Endothelial cell of umbilical vein (primary cell): ENCODE measurements around the gene NHS. TPM values are rescaled to one million over a fixed set of nuclear protein-coding genes. Genes with fewer than 3 reads are reported as not detected.

ENCODE experiments used
- BruUV-seq: library from RNA; stranded (reverse); fragments of 400-500 nt; replicated peaks from 2 replicates; lab custom pipeline; 2021; lab: Mats Ljungman, UMichigan
- CTCF ChIA-PET: fragments of 300-600, 350-600 bp; sonication (Branson Sonifier 250); formaldehyde crosslinking; loops from one replicate; lab custom pipeline; 2021; ENCODE audit warnings: antibody characterized with exemption, inconsistent platforms; lab: Charles Lee
- POLR2A ChIA-PET: fragments of 300-600, 350-600 bp; sonication (Branson Sonifier 250); formaldehyde crosslinking; loops from one replicate; lab custom pipeline; 2021; ENCODE audit warnings: antibody characterized with exemption, inconsistent platforms; lab: Charles Lee
- DNase-seq: peaks from one replicate; pipeline ENCODE4 v3.0.0-alpha.2; 2011; ENCODE audit warnings: low read depth, low spot score
- FAIRE-seq: peaks from 2 replicates; lab custom pipeline; 2011; peaks lifted over from hg19 to GRCh38; lab: Jason Lieb, UNC
- H2AFZ ChIP-seq: 2 replicates; pipeline ENCODE4 v1.6.0; 2012; ENCODE audit warnings: low read depth, low read length, control low read depth, inconsistent platforms
- H3K27ac ChIP-seq: 2 replicates; pipeline ENCODE4 v1.5.1; 2011; ENCODE audit warnings: low read depth, mild to moderate bottlenecking, control low read depth, low read length, moderate library complexity; ENCODE audit not compliant: insufficient read depth
- H3K27me3 ChIP-seq, 2 experiments: 2 replicates each; pipeline versions ENCODE4 v1.6.0 to v1.6.1; 2011; ENCODE audit warnings: low read length in 2 of 2, mixed read lengths in 1 of 2; ENCODE audit not compliant: control insufficient read depth in 2 of 2, insufficient read depth in 2 of 2
- H3K36me3 ChIP-seq, 2 experiments: 2 replicates in 1 of 2; 3 replicates in 1 of 2; pipeline ENCODE4 v1.5.1; 2011; ENCODE audit warnings: low read length in 2 of 2, mild to moderate bottlenecking in 1 of 2, moderate library complexity in 1 of 2; ENCODE audit not compliant: control insufficient read depth in 2 of 2, insufficient read depth in 2 of 2; ENCODE audit errors: extremely low read depth in 1 of 2
- H3K4me1 ChIP-seq: 3 replicates; pipeline ENCODE4 v1.5.1; 2011; ENCODE audit warnings: mild to moderate bottlenecking, low read length; ENCODE audit not compliant: control insufficient read depth, insufficient read depth; ENCODE audit errors: extremely low read depth
- H3K4me2 ChIP-seq: 2 replicates; pipeline ENCODE4 v1.6.1; 2011; ENCODE audit warnings: low read length, control low read depth, mixed read lengths; ENCODE audit not compliant: insufficient read depth
- H3K4me3 ChIP-seq, 3 experiments: fragments of 200-600 bp in 1 of 3; sonication (generic), shearing (Covaris generic) in 1 of 3; replicated peaks in 1 of 3; 2 replicates each; pipeline ENCODE4 v1.5.1; 2011 to 2016; ENCODE audit warnings: control low read depth in 3 of 3, low read length in 3 of 3, mild to moderate bottlenecking in 2 of 3, inconsistent platforms in 1 of 3, low read depth in 1 of 3, moderate library complexity in 1 of 3; ENCODE audit not compliant: insufficient read depth in 1 of 3
- H3K79me2 ChIP-seq: 2 replicates; pipeline ENCODE4 v1.6.0; 2012; ENCODE audit warnings: low read length, inconsistent platforms; ENCODE audit not compliant: control insufficient read depth, insufficient read depth
- H3K9ac ChIP-seq: replicated peaks from 2 replicates; pipeline ENCODE3; 2011; ENCODE audit warnings: low read length, control low read depth; ENCODE audit not compliant: insufficient read depth; ENCODE audit errors: extremely low read depth
- H3K9me1 ChIP-seq: replicated peaks from 3 replicates; pipeline ENCODE4 v1.6.0; 2011; ENCODE audit warnings: mild to moderate bottlenecking, low read length; ENCODE audit not compliant: control insufficient read depth, insufficient read depth; ENCODE audit errors: extremely low read depth
- H3K9me3 ChIP-seq: replicated peaks from 2 replicates; pipeline ENCODE4 v1.5.1; 2012; ENCODE audit warnings: low read length, inconsistent platforms; ENCODE audit not compliant: control insufficient read depth, insufficient read depth
- H4K20me1 ChIP-seq: replicated peaks from 2 replicates; pipeline ENCODE3; 2011; ENCODE audit warnings: mild to moderate bottlenecking, low read length; ENCODE audit not compliant: control insufficient read depth, insufficient read depth; ENCODE audit errors: extremely low read depth
- JUN ChIP-seq: IDR thresholded peaks from 2 replicates; pipeline ENCODE4 v1.6.1; 2011; ENCODE audit warnings: borderline replicate concordance, low read depth; ENCODE audit not compliant: insufficient read length, insufficient read depth
- MYC ChIP-seq: IDR thresholded peaks from one replicate; pipeline ENCODE4 v1.6.1; 2011; ENCODE audit warnings: mild to moderate bottlenecking, low read depth, low read length
- POLR2A ChIP-seq: IDR thresholded peaks from 2 replicates; pipeline ENCODE4 v1.6.1; 2012; ENCODE audit warnings: low read depth, mild to moderate bottlenecking, control low read depth, low read length
- dilution Hi-C: fragments of 300-500 bp; cut with MboI; formaldehyde crosslinking; loops from one replicate; pipeline ENCODE4 v1.15.0; 2019; ENCODE audit warnings: low sequenced_read_pairs; ENCODE audit not compliant: extremely low pct_ligation_motif_present
- intact Hi-C: fragments of 100-400 bp; cut with micrococcal nuclease; formaldehyde crosslinking; loops from one replicate; pipeline ENCODE4 v1.10.0; 2022
- polyA plus RNA-seq, 4 experiments: library from polyadenylated mRNA; depleted of rRNA in 3 of 4; stranded (reverse) in 3 of 4; unstranded in 1 of 4; fragments of >200 nt; gene quantifications; 2 replicates each; pipeline versions ENCODE4 v1.2.1 to v1.2.3, GENCODE V29; 2011 to 2012; ENCODE audit warnings: missing spikeins in 1 of 4
- total RNA-seq: library from RNA; stranded (reverse); gene quantifications from 2 replicates; pipeline ENCODE4 v1.2.3, GENCODE V29; 2021

Gene NHS
- total and polyA plus RNA-seq, 2 donors (not counting 3 experiments of a cell fraction or from before 2014, with no cell fraction given) = 0.07 to 0.46 TPM

- Histone ChIP-seq H3K36me3 (no peaks in the 10 kb centered on the region), H3K79me2 (no peaks in the 10 kb centered on the region), H3K4me1 (no peaks in the 10 kb centered on the region), H3K9me1 (no peaks in the 10 kb centered on the region), H2AFZ (no peak overlapping the region), H3K9ac (no peak overlapping the region), H3K9me3 (no peaks in the 10 kb centered on the region), H3K4me2 (no peak overlapping the region), H3K27me3 (no peaks in the 10 kb centered on the region), H4K20me1 (no peaks in the 10 kb centered on the region), H3K27ac (no peak overlapping the region), H3K4me3 (no peak overlapping the region)
- no peak for FAIRE-seq
- ChIA-PET CTCF (no interaction called here), POLR2A (no interaction called here)
- dilution Hi-C loops = no loop called here
- TF ChIP-seq MYC (no peak), POLR2A (no peak)
- no peak for DNase-seq
- BruUV-seq = no TSS peak
- intact Hi-C loops = no loop called here
These were observed 74.9 kb downstream of the NHS start for GRCh38 chrX:17449866-17450265.

GRCh38 chrX:17453788-17454187, 78.8 kb downstream of the NHS start:
- Histone ChIP-seq H3K79me2 (no peaks in the 10 kb centered on the region), H3K36me3 (no peaks in the 10 kb centered on the region), H3K9me3 (no peaks in the 10 kb centered on the region), H3K27ac (no peak overlapping the region), H2AFZ (no peak overlapping the region), H3K9me1 (no peaks in the 10 kb centered on the region), H3K27me3 (no peaks in the 10 kb centered on the region), H3K4me2 (no peak overlapping the region), H3K4me1 (no peaks in the 10 kb centered on the region), H3K4me3 (no peak overlapping the region), H3K9ac (no peak overlapping the region), H4K20me1 (no peaks in the 10 kb centered on the region)
- ChIA-PET POLR2A (no interaction called here), CTCF (no interaction called here)
- FAIRE-seq = no peak
- intact Hi-C loops = no loop called here
- dilution Hi-C loops = no loop called here
- no TSS peak for BruUV-seq
- TF ChIP-seq POLR2A (no peak), JUN (no peak)
- DNase-seq = no peak
